Stimulated activated CD4-positive, alpha-beta T cell treated with anti-CD3 and anti-CD28 coated beads, Interleukin-12 subunit alpha, Interleukin-12 subunit beta, amount 100 ng/mL, for 48 hours (primary cell): Measurements from ENCODE around the gene RFXANK.
"Not testable (repeated sequence)": the region's sequence is repeated elsewhere in the genome, so short reads cannot be mapped to it uniquely, and the experiment has no call there.

Source experiments
- DNase-seq, 3 donors: peaks; one replicate each; pipeline ENCODE4 v3.0.0-alpha.2; 2020; ENCODE audit warnings: low read depth in 2 of 3, low spot score in 1 of 3

The RFXANK gene

GRCh38 chr19:19170053-19170872, 21.8 kb upstream of the RFXANK start, which contains the start of gene MEF2B:
MEF2B (minus strand) TSS chr19:19170263; CDS start chr19:19150735, 19,528 bp downstream.
- DNase-seq: peak; percentile 67 to 81 (median 72)

DNA sequence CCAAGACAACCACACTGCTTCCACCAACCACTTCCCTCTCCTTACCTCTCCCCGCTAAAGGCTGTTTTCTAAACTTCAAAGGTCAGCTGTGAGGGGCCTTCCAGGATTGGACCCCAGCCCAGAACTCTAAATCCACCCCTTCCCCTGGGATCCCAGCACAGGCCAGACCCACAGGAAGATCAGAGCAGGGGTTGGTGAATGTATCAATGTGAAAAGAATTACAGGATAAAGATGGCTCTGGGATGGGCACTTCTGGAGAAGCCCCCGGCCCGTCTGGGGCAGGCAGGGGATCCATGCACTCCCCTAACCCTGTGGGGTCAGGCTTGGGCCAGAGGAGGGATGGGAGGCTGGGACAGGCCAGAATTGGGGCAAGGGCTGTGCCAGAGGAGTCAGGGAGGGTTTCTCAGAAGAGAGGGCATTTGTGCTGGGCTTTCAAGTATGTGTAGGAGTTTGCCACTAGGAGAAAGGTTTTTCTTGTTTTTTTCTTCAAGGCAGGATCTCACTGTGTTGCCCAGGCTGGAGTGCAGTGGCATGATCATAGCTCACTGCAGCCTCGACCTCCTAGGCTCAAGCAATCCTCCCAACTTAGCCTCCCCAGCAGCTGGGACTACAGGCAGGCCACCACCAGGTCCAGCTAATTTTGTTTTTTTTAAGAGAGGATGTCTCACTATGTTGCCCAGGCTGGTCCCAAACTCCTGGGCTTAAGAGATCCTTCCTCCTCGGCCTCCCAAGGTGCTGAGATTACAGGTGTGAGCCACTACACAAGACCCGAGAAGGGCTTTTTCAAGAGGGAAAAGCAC, 21.0 kb upstream of the RFXANK start:
- DNase-seq: no peak

GRCh38 chr19:19171821-19172532, 20.1 kb upstream of the RFXANK start:
- DNase-seq: no peak

GRCh38 chr19:19173243-19173642, 18.8 kb upstream of the RFXANK start:
- DNase-seq: not testable (repeated sequence)

DNA sequence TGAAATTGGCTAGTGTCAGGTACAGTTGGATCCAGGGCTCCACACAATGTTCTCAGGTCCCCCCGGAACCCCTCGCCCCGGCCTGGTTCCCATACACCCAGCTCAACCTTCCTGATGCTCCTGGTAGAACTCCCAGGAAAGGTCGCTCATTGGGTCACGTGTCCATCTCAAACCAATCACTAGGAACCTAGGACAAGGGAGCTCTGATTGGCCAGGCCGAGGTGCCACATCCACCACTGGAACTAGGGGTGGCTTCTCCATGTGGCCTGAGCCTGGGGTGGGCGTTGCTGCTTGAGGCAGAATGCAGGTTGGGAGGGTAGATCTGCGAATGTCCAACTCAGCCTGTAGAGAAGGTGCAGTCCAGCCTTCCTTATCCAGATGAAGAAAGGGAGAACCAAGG, 15.1 kb upstream of the RFXANK start:
- DNase-seq: no peak

GRCh38 chr19:19179548-19180441, 12.3 kb upstream of the RFXANK start:
- no peak for DNase-seq

- DNase-seq: no peak
These were observed 10.5 kb upstream of the RFXANK start for GRCh38 chr19:19181488-19181998.

GRCh38 chr19:19185853-19186740, 6.0 kb upstream of the RFXANK start:
- DNase-seq: peak; percentile 21 to 70 (median 51)

- DNase-seq: no peak
These were observed 5.3 kb upstream of the RFXANK start for GRCh38 chr19:19186742-19187141.

- DNase-seq: no peak
These were observed 335 bp upstream of the RFXANK start for GRCh38 chr19:19191768-19192077.

DNA sequence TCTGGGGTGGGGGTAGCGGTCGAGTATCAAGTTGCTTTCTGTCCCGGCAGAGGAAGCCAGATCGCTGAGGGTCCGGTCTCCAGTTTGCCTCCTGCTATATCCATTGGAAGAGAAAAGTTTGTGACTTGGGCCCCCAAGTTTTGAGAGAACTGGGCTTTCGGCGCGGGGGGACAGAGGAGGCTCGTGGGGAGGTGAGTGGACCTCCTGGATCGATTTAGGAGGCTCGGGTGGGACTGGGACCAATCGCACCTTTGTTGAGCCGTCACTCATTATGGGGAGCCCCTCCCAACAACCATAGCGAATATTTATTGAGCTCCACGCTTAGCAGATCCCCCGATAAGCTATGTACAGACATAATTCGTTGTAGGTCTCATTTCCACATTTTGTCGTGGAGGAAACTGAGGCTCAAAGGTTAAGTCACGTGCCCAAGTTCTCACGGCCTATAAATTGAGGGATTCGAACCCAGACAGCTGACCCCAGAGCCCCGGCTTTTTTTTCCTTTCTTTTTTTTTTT, 909 bp downstream of the RFXANK start:
- DNase-seq: no peak

GRCh38 chr19:19193926-19194325, 1.9 kb downstream of the RFXANK start:
- no peak for DNase-seq

DNA sequence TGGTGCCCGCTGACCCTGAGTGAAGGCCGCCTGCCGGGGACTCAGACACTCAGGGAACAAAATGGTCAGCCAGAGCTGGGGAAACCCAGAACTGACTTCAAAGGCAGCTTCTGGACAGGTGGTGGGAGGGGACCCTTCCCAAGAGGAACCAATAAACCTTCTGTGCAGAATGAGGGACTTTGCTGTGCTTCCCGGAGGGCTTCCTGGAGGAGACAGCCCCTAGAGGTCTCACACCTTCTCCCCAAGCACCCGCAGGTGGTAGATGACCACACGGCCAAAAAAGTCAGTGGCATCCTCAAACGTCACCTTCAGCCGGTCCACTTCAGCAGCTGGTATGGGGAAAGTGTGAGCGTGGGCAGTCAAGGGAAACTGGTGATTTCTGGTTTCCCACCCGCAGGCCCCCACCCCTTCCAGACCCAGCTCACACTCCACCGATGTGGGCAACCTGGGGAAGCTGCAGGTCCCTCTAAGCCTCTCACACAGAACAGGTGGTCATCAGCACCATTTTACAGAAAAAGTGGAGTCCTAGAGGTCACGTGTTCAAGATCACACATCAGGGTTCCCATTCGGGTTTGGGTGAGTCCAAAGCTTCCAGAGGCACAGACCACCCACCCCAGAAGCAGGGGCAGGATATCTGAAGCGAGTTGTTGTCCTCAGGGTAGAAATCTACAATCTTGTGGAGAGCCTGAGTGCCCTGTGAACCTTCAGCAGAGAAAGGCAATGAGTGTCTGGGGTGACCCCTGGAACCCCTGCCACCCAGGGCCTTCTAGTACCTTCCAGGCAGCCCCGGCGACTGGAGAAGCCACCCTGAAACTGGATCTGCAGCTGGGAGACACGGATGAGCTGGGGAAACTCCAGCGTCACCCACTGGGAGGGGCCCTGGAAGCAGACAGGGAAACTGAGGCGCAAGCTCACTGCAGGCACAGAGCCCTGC, 9.9 kb downstream of the RFXANK start:
- DNase-seq: no peak

- no peak for DNase-seq
These were observed 10.6 kb downstream of the RFXANK start for GRCh38 chr19:19202707-19203011.

- peak; percentile 89 to 94 (median 94) for DNase-seq
These were observed 11.2 kb downstream of the RFXANK start, which contains the start of gene NR2C2AP for GRCh38 chr19:19203012-19203856. NR2C2AP (minus strand) TSS chr19:19203414; CDS start chr19:19203060, 354 bp downstream.

- DNase-seq: no peak
These were observed 12.1 kb downstream of the RFXANK start for GRCh38 chr19:19204181-19204580.
